GM19240 (cell line): Measurements from ENCODE around the gene POLA1.

Experiments used
- DNase-seq: peaks from one replicate; pipeline ENCODE4 v3.0.0; 2011; ENCODE audit warnings: low spot score; ENCODE audit not compliant: insufficient read length

Gene POLA1

GRCh38 chrX:24969812-24970211 is 276.1 kb downstream of the POLA1 start:
- no peak for DNase-seq

- no peak for DNase-seq
Measured at GRCh38 chrX:24979081-24979480, 285.4 kb downstream of the POLA1 start.

- DNase-seq, result no peak
Measured at GRCh38 chrX:24981030-24981429, 287.3 kb downstream of the POLA1 start.

DNA sequence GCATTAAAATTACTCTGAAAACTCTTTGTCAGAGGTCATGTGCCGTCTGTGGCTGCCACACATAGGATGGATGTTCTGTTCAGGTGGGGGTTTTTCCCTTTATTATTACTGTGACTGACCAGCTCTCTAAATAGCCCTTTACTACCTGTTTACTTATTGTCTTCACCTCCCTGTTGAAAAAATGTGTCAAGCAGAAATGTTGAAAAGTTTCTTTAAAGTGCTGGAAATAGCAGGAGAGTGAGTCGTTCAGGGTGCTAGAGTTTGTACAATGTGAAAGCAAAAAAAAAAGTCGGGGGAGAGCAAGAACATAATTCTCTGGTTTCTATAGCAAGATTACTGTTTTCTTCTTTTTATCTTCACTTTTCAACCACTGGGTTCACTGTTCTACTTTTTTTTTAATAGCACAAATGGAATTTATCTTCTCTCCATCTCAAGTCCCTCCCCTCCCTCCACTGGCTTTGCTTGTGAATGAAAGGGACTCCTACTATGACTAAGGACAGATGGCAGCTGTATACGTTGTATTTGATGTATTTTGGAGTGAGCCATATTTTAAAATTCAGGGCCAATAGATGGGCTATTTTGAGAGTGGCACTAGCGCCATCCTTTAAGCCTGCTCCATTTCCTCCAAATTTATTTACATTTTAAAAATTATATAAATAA is 288.7 kb downstream of the POLA1 start:
- DNase-seq, result no peak

- DNase-seq, result no peak
Measured at GRCh38 chrX:24983931-24984330, 290.2 kb downstream of the POLA1 start.

GRCh38 chrX:24985120-24985519 is 291.4 kb downstream of the POLA1 start:
- no peak for DNase-seq

GRCh38 chrX:24987731-24988130 is 294.0 kb downstream of the POLA1 start:
- no peak for DNase-seq

DNA sequence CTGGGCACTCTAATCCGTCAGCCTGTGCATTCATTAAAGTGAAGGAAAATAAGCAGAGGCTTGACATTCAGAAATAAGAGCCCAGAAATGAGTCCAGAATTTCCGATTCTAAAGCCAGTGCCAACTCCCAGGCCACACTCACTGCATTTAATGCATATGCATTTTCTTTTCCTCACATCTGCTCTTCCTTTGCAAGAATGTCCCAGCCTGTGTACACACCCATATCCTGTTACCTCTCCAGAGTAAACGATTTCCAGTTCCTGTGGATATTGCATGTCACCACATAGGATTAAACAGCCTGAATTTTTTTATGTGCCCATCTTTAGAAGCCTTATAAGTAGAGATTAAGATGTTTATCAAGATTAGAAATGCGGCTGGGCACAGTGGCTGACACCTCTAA is 294.6 kb downstream of the POLA1 start:
- no peak for DNase-seq

GRCh38 chrX:24990535-24990934 is 296.8 kb downstream of the POLA1 start:
- no peak for DNase-seq

DNA sequence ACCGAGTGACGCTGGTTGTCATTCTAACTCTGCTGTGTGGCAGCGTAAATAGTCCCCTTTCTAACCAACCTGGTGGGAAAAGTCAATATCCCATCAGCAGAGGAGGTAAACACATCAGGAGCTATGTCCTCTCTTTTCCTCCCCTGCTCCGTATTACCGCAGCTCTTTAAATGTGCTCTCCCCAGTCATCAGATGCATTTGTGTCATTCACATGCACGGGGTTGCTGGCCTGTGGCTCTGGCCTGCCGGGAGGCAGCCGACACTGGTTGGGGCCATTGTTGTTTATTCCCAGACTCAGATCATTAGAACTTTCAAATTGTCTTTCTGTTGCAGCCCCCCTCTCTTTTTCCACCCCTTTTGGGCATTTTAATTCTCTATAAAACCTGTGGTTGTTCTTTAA is 300.2 kb downstream of the POLA1 start:
- no peak for DNase-seq

DNA sequence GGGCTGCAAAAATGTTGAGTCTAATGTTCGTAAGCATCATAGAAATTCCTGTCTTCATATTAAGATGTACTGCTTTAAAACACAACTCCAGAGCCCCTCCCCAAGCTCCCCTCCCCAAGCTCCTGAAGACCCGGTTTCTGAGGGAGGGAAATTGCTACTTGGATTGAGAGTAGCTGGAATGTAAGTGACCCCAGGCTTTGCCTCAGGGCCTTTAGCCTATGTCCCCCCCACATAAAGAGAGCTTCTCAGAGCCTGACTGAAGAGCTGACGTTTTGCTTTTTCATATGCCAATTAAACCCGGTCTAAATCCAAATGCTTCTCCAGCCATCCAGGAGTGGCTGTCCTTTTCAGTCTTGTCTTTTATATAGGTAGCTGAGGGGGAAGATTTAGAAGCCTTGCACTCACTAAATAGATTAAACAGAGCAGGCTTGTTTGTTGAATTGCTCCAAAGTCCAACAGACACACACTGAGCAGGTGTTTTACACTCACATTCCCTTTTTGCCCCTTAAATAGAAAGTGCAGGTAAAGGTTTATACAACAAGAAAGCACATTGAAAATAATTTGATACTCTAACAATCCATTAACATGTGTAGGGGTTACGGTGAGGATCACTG is 302.5 kb downstream of the POLA1 start:
- no peak for DNase-seq

GRCh38 chrX:24999511-24999910 is 305.8 kb downstream of the POLA1 start:
- DNase-seq, result no peak

DNA sequence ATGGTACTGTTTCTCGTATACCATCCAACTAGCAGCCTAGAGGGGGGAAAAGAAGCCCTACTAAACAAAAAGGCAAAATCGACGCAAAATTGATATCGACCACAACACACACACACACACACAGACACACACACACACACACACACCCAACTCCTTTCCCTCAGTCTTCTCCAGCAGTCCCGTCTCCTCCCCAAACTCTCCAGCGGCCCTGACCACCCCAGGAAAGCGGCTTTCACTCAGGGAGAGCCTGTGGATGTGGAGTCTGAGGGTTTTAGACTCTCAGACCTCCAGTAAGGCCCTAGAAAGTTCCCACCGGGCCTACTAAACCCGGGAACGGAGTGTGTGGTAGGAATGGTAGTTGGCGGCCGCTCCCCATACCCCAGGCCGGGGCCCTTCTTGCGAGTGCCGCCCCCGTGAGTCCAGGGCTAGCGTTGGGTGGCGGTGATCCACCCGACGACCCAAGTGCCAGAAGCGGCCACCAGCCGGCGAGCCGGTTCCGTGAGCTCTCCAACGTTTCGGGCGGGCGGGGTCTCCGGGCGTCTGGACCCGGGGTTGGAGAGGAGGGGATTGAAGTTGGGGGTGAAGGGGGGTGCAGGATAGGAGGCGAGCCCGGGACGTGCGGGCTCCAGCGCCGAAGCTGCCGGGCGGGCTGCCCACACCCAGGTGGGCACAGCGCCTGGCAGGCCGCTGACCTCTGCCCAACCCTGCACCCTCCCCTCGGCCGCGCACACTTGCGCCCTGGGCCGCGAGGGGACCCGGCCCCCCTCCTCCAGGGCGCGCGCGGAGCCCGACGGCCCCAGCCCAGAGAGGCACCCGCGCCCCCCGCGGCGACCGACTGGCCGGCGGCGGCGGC is 308.3 kb downstream of the POLA1 start:
- DNase-seq, result no peak

GRCh38 chrX:25002661-25003020 is 308.9 kb downstream of the POLA1 start:
- no peak for DNase-seq

- DNase-seq, result no peak
Measured at GRCh38 chrX:25003066-25003849, 309.5 kb downstream of the POLA1 start.

GRCh38 chrX:25004040-25004439 is 310.3 kb downstream of the POLA1 start:
- DNase-seq, result no peak

DNA sequence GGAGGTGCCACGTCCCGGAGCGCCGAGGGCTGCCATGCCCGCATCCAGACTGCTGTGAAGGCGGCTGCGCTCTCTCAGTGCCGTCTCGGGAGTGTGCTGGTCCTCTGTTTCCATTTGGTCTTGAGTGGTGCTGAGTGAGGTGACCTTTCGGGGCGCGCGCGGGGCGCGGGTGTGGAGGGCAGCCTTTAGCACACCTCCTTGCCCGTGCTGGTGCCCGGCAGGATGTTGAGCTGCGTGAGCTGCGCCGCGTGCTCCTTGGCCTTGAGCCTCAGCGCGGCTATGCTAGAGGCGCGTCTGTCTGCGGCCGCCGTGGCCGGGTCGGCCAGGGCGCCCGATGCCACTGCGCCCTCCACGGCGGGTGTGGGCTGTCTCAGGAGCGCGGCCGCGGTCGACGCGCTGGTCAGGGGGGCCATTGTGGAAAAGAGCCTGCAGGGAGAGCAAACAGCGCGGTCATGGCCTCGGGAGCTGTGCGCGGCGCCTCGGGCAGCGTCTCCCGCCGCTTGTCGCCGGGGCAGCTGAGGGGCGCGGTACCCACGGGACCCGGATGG is 310.8 kb downstream of the POLA1 start:
- DNase-seq, result no peak

GRCh38 chrX:25005034-25005381 is 311.3 kb downstream of the POLA1 start:
- no peak for DNase-seq

GRCh38 chrX:25005382-25006185 is 311.9 kb downstream of the POLA1 start:
- no peak for DNase-seq

DNA sequence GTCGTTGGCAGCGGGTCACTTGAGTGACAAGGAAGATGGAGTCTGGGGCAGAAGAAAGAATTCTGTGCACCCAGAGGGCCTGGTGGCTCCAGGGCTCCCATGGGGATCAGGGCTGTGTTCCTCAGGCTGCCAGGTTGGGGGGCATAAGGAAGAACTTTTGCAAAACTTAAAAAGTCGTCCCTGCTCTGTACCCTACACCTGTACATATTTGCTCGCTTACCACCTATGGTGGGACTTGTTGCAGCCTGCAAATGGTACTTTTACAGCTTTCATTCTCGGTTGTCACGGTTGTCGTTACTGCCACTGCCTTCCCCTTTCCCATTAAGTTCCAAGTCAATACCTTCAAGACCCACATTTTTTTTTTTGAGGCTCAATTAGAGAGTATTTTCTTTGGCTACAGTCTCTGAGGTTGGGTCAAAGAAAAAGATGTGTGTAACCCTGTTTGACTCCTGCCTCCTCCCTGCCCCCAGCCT is 312.9 kb downstream of the POLA1 start:
- DNase-seq, result no peak
